Renal cortical epithelial cell (primary cell): ENCODE data around the gene ING2. TPM values are rescaled to one million over a fixed set of nuclear protein-coding genes. Genes with fewer than 3 reads are reported as not detected.

ENCODE experiments used
- DNase-seq: peaks from one replicate; pipeline ENCODE4 v3.0.0-alpha.2; 2011; ENCODE audit warnings: low read depth
- total RNA-seq: library from RNA; depleted of rRNA; stranded (reverse); fragments of >200 nt; gene quantifications from 2 replicates; pipeline ENCODE4 v1.2.3, GENCODE V29; 2014

The ING2 gene
- total RNA-seq, 1 donor from 2014 or later: 22.0 TPM

GRCh38 chr4:183499801-183500200 is 5.1 kb upstream of the ING2 start:
- DNase-seq: no peak

- DNase-seq: peak; percentile 25
Observed at GRCh38 chr4:183503497-183504063, 1.3 kb upstream of the ING2 start.

DNA sequence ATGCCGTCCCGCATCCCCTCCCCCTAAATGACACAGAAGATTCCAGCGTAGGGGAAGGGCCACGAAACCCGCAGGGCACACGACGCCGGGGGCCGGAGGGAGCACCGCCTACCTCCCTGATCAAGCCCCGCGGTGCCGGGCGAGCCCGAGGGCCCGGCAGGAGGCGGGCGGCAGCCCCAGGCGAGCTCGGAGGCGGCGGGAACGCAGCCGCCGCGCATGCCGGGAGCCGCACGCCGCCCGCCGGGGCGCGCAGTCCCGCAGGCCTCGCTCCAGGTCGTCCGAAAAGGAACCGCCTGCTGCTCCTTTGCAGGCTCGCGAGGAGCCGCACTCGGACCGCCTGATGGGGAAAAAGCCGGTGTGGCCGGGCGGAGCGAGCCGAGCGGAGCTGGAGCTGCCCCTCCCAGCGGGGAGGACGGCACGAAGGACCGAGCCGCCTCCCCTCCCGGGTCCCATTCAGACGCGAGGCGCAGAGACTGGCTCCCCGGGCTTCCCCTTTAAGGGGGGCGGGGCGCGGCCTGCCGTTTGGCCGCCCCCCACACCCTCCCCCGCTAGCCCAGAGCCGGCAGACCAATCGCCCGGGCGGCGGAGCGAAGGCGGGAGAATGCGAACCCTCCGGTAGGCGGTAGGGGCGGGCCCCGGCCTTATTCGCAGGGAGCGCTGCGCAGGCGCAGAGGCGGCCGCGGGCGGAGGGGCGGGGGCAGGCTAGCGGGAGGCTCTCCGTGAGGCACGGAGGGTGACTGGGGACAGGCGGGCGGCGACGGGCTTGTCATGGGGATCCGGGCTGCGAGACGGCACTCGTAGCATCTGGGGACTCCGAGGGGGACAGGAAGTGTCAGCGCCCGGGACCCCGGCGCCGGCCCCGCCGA is 561 bp upstream of the ING2 start:
- peak; percentile 88 for DNase-seq

GRCh38 chr4:183505611-183506388 is 942 bp downstream of the ING2 start:
- DNase-seq: peak; percentile 81

DNA sequence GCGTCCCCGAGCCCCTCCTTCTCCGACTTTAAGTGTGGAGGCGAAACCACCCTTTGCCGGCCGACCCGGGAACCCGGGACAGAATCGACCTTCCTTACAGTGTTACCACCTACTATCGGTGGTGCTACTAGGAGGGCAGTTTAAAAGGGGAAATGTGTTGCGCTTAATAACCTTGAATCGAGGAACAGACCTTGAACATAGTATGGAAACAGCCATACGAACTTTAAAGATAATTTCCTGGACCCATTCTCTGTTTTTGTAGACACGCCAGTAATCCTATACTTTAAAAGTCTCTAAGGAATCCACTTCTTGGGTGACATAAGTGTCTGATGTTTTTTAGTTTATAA is 1.5 kb downstream of the ING2 start:
- DNase-seq: no peak

GRCh38 chr4:183507925-183508696 is 3.3 kb downstream of the ING2 start:
- no peak for DNase-seq

GRCh38 chr4:183508697-183509335 is 4.0 kb downstream of the ING2 start:
- DNase-seq: no peak

DNA sequence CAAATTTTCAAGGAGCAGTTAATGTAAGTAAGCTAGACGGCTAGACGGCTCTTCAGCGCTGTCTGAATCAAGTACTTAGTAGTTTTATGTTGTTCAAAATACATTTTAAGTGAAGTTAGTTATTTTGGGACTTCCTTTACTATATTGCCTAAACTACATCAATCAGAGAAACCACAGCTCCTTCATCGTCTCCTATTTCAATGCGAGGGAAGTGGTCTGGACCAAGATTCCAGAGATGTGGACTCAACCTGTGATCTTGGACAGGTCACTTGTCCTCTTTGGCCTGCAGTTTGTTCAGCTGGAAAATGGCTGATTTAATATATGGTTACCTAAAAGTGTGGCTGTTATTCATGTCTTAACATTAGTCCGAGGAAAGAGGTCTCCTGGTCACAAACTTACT is 10.6 kb downstream of the ING2 start:
- DNase-seq: no peak

GRCh38 chr4:183517194-183517593 is 12.3 kb downstream of the ING2 start:
- DNase-seq: no peak

DNA sequence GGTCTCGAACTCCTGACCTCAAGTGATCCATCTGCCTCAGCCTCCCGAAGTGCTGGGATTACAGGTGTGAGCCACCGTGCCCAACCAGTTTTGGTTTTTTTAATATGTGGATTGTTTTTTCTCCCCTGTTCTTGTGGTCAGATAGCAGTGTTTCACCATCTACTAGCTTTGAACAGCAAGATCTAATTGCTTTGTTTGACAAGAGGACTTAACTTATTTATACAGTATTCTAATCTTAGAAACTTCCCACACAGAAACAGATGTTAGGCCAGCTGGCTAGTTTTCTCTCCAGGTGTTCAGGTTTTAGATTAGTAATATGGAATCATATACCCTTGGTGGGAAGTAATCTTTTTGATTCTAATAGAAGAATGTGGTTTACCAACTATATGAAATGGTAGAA is 12.9 kb downstream of the ING2 start:
- no peak for DNase-seq

- no peak for DNase-seq
Observed at GRCh38 chr4:183522821-183523220, 18.0 kb downstream of the ING2 start.

- no peak for DNase-seq
Observed at GRCh38 chr4:183527326-183527725, 22.5 kb downstream of the ING2 start.

DNA sequence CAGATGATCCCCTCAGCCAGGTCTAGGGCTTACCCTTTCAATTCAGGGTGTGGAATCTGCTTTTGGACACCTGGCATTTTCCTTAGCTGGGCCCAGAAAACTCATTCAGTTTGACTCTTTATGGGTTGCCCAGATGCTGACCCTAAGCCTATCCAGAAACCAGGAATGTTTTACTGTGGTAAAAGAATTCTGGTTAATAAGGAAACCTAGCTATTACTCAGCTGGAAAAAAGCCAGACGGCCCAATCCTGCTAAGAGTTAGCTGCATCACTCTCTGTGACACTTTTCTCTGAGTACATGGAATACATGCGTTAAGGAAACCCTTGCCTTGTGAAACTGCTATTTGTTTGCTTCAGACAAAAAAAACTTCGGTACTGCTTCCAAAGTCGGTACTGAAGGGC is 28.0 kb downstream of the ING2 start:
- DNase-seq: peak; percentile 92

DNA sequence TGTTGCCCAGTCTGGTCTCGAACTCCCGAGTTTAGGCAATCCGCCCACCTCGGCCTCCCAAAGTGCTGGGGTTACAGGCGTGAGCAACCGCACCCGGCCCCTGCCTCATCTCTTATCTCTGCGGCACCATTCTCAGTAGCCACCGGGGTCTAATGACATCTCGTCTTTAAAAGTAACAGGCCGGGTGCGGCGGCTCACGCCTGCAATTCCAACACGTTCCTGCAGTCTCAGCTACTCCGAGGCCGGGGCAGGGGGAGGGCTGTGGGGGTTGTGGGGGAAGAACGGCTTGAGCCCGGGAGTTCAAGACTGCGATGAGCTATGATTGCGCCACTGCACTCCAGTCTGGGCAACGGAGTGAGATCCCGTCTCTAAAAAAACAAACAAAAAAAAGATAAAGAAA is 28.8 kb downstream of the ING2 start:
- DNase-seq: no peak

DNA sequence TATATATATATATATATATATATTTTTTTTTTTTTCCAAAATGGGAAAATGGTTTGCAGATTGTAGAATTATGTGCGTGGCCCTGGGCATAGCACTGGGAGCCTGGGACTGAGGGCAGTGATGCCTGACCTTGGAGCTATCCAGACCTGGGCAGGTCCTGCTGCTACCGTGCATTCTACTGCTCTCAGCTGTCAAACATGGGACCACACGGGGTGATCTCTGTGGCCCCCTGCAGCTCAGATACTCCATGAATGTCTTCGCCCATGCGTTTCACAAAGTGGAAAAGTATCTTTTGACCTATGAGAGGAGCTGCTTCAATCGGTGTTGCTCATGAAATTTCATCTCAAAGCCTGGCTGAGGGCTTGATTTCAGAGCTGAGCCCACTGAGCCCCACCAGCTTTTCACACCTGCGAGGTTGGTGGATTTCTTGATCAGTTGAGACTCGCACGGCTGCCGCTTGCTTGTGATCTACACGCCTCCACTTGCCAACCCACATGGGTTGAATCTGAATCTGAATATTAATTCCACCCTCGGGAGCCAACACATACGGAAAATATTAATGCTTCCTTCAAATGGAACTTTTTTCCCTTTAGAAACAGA is 35.7 kb downstream of the ING2 start:
- DNase-seq: no peak

GRCh38 chr4:183541010-183541751 is 36.3 kb downstream of the ING2 start:
- no peak for DNase-seq

DNA sequence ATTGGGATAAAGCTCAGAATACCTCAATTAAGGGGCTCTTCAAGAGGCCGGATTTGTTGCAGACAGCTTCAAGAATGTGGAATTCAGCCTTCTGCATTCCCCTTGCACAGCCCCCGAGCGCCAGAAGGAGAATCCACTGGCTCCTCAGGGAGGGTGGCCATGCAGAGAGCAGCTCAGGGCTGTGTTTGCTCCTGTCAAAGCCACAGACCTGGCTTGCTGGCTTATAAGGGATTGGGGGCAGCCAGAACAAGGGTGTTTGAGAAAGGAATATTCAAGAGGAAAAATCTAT is 36.8 kb downstream of the ING2 start:
- DNase-seq: no peak

- DNase-seq: no peak
Observed at GRCh38 chr4:183543435-183543834, 38.6 kb downstream of the ING2 start.

DNA sequence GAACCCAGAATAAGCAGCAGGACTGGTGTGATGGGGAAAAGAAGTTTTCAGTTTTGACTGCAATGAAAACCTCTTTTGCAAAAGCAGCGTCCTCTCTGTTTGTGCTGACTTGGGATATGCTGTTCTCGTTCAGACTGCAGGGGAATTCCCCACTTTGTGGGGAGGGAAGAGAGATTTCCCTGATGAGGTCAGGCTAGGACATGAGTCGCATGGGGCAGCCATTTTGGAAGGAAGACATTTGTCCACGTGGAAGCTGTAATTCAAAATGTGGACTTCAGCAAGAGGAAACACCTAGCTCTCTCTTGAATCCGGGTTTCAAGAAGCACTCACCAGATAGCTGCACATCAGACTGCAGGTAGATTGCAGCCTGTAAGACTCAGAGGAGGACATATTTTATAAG is 39.3 kb downstream of the ING2 start:
- DNase-seq: no peak

DNA sequence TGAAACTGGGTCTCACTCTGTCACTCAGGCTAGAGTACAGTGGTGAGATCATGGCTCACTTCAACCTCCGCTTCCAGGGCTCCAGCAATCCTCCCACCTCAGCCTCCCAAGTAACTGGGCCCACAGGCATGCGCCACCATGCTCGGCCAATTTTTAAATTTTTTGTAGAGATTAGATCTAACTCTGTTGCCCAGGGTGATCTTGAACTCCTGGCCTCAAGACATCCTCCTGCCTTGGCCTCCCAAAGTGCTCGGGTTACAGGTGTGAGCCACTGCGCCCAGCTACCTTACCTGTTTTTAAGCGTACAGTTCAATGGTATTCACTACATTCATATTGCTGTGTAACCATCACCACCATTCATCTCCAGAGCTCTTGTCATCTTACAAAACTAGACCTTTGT is 41.5 kb downstream of the ING2 start:
- no peak for DNase-seq

DNA sequence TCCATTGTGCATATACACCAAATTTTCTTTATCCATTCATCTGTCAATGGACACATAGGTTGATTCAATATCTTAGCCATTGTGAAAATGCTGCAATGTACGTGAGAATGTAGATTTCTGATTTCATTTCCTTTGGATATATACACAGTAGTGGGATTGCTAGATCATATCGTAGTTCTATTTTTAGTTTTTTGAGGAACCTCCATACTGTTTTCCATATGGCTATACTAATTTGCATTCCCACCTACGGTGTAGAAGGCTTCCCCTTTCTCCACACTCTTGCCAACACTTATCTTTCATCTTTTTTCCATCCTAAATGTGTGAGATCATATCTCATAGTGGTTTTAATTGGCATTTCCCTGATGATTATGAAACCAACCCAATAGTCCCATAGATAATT is 43.4 kb downstream of the ING2 start:
- DNase-seq: no peak
